Mesothelial cell of epicardium (in vitro differentiated cells): ENCODE results near the gene HSD11B2. TPM values are rescaled to one million over a fixed set of nuclear protein-coding genes. Genes with fewer than 3 reads are reported as not detected.

Experiments
- DNase-seq, 2 experiments: peaks; one replicate each; pipeline ENCODE4 v3.0.0; 2021; ENCODE audit warnings: low spot score in 2 of 2; ENCODE audit not compliant: unreplicated experiment in 2 of 2
- H3K27ac Mint-ChIP-seq: 2 replicates; pipeline ENCODE4 v1.8.0; 2021; ENCODE audit warnings: mixed read lengths
- H3K27me3 Mint-ChIP-seq: 2 replicates; pipeline ENCODE4 v1.8.0; 2021; ENCODE audit warnings: low read depth, mixed read lengths
- H3K36me3 Mint-ChIP-seq: 2 replicates; pipeline ENCODE4 v1.8.0; 2021; ENCODE audit warnings: mixed read lengths
- H3K4me1 Mint-ChIP-seq: 2 replicates; pipeline ENCODE4 v1.8.0; 2021; ENCODE audit warnings: mixed read lengths
- H3K4me3 Mint-ChIP-seq: 2 replicates; pipeline ENCODE4 v1.8.0; 2021; ENCODE audit warnings: mild to moderate bottlenecking, moderate library complexity, mixed read lengths
- H3K9me3 Mint-ChIP-seq: 2 replicates; pipeline ENCODE4 v1.8.0; 2021; ENCODE audit warnings: mixed read lengths
- CTCF ChIP-seq: fragments of 200-600 bp; sonication (generic); IDR thresholded peaks from one replicate; pipeline ENCODE4 v1.5.0; 2021; ENCODE audit warnings: antibody characterized with exemption; ENCODE audit not compliant: unreplicated experiment
- total RNA-seq: library from RNA; stranded (reverse); gene quantifications from 3 replicates; pipeline ENCODE4 v1.2.1, GENCODE V29; 2021

Gene HSD11B2
- total RNA-seq, 1 donor from 2014 or later = 3.7 TPM

- no peak overlapping the region for H3K4me3 Mint-ChIP-seq
- no peak for TF ChIP-seq CTCF
- H3K9me3 Mint-ChIP-seq = no peaks in the 10 kb centered on the region
- H3K36me3 Mint-ChIP-seq = no peaks in the 10 kb centered on the region
- H3K27ac Mint-ChIP-seq = no peak overlapping the region
- peaks cover 26% of the 10 kb centered on the region for H3K27me3 Mint-ChIP-seq
- H3K4me1 Mint-ChIP-seq = peaks cover 22% of the 10 kb centered on the region
- no peak for DNase-seq
These were observed 32.2 kb upstream of the HSD11B2 start for GRCh38 chr16:67398546-67399217.

- peak; percentile 70 for TF ChIP-seq CTCF
- H3K27ac Mint-ChIP-seq = no peak overlapping the region
- no peaks in the 10 kb centered on the region for H3K36me3 Mint-ChIP-seq
- H3K4me3 Mint-ChIP-seq = no peak overlapping the region
- no peaks in the 10 kb centered on the region for H3K9me3 Mint-ChIP-seq
- peak; percentile 46 to 81 for DNase-seq
- peaks cover 21% of the 10 kb centered on the region for H3K27me3 Mint-ChIP-seq
- peaks cover 23% of the 10 kb centered on the region for H3K4me1 Mint-ChIP-seq
These were observed 31.6 kb upstream of the HSD11B2 start for GRCh38 chr16:67399218-67399733.

GRCh38 chr16:67399749-67400704 is 30.9 kb upstream of the HSD11B2 start:
- no peak overlapping the region for H3K27ac Mint-ChIP-seq
- no peak overlapping the region for H3K4me3 Mint-ChIP-seq
- no peaks in the 10 kb centered on the region for H3K36me3 Mint-ChIP-seq
- no peaks in the 10 kb centered on the region for H3K9me3 Mint-ChIP-seq
- peaks cover 16% of the 10 kb centered on the region for H3K27me3 Mint-ChIP-seq
- peaks cover 30% of the 10 kb centered on the region for H3K4me1 Mint-ChIP-seq
- TF ChIP-seq CTCF = no peak
- DNase-seq = no peak

- Mint-ChIP-seq H3K4me1 (peaks cover 34% of the 10 kb centered on the region), H3K36me3 (no peaks in the 10 kb centered on the region), H3K27me3 (peaks cover 7% of the 10 kb centered on the region), H3K9me3 (no peaks in the 10 kb centered on the region), H3K4me3 (no peak overlapping the region), H3K27ac (no peak overlapping the region)
- TF ChIP-seq CTCF = no peak
- no peak for DNase-seq
These were observed 30.0 kb upstream of the HSD11B2 start for GRCh38 chr16:67400901-67401300.

- H3K9me3 Mint-ChIP-seq = no peaks in the 10 kb centered on the region
- H3K4me3 Mint-ChIP-seq = no peak overlapping the region
- H3K36me3 Mint-ChIP-seq = no peaks in the 10 kb centered on the region
- no peak for TF ChIP-seq CTCF
- peaks cover 27% of the 10 kb centered on the region for H3K4me1 Mint-ChIP-seq
- DNase-seq = no peak
- peak overlapping the region; percentile 75 for H3K27ac Mint-ChIP-seq
- H3K27me3 Mint-ChIP-seq = no peaks in the 10 kb centered on the region
These were observed 26.9 kb upstream of the HSD11B2 start for GRCh38 chr16:67403976-67404555.
